VCaP (cell line): ENCODE measurements around the gene P3R3URF.

Experiments
- H3K27ac ChIP-seq: fragments of 450-650 bp; 2 replicates; pipeline ENCODE4 v1.5.1; 2017
- TF ChIP-seq, protein P1 (sequence below): fragments of 450-650 bp; conservative IDR thresholded peaks from 2 replicates; pipeline ENCODE4 v1.5.1; 2017; ENCODE audit warnings: mild to moderate bottlenecking, moderate library complexity

The P3R3URF gene

GRCh38 chr1:46193285-46193684 lies 17.0 kb upstream of the P3R3URF start:
- TF ChIP-seq, protein P1, sequence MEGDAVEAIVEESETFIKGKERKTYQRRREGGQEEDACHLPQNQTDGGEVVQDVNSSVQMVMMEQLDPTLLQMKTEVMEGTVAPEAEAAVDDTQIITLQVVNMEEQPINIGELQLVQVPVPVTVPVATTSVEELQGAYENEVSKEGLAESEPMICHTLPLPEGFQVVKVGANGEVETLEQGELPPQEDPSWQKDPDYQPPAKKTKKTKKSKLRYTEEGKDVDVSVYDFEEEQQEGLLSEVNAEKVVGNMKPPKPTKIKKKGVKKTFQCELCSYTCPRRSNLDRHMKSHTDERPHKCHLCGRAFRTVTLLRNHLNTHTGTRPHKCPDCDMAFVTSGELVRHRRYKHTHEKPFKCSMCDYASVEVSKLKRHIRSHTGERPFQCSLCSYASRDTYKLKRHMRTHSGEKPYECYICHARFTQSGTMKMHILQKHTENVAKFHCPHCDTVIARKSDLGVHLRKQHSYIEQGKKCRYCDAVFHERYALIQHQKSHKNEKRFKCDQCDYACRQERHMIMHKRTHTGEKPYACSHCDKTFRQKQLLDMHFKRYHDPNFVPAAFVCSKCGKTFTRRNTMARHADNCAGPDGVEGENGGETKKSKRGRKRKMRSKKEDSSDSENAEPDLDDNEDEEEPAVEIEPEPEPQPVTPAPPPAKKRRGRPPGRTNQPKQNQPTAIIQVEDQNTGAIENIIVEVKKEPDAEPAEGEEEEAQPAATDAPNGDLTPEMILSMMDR: no peak
- H3K27ac ChIP-seq: no peak overlapping the region

DNA sequence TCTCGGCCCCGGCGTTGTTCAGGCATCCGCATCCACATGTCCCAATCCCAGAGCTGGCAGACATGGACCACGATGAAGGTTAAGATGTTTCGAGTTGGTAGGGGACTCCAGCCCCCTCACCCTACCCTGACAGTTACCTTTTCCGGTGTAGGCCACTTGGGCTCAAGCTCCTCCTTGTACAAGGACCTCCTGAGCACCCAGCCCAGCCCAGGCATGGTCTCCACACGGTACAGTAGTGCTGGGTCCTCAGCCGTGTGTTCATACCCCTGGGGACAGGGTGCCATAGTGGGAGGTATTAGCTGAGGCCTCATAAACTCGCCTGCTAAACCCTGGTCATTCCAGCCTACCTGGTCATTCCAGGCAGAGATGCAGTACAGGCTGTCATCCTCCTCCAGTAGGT lies 15.9 kb upstream of the P3R3URF start:
- TF ChIP-seq, protein P1: no peak
- no peak overlapping the region for H3K27ac ChIP-seq

DNA sequence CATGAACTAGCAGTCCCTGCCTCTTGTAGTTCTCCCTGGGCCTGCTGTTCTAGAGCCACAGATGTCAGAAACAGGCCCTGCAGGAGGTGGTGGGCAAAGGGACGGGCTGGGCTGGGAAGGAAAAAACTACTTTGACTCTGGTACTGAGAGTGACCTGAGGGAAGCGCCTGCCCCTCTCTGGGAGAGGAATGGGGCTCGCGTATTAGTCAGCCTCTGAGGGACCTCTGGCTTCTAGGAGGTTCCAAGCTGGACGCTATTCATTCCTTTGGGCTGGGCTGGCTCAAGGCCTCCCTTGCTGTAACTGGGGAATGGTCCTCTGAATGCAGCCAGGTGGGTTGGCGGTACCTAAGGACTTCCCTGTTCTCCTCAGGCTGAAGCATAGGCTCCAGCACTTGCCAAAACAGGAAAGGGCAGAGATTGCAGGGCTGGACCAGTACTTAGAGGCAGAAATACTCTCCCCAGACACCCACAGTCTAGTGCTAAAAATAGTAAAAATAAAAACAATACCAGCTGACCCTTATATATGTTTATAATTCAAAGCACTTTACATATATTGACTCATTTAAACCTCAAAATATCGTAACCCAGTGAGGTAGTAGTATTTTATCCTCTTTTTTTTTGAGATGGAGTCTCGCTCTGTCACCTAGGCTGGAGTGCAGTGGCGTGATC lies 14.9 kb upstream of the P3R3URF start:
- H3K27ac ChIP-seq: no peak overlapping the region

DNA sequence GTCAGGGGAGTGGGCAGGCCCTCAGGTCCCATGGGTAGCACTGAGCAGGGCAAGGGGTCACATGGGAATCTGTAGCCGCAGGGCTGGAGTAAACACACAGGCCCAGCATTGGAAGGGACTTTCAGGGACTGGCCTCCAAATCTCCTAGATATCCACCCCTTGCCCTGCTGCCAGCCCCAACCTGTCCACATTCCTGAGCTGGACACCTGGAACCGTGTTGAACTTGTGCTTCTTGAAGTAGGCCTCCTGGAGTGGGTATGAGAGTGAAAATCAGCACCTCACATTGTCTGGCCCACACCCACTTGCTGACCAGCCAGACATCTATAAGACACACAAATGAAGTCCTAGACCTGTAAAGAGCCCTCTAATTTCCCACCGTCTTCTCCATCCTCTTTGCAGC lies 14.3 kb upstream of the P3R3URF start:
- TF ChIP-seq, protein P1: no peak
- H3K27ac ChIP-seq: no peak overlapping the region

More for the DNA sequence above, 14.9 kb upstream of the P3R3URF start:
- TF ChIP-seq, protein P1: no peak

- TF ChIP-seq, protein P1: no peak
- H3K27ac ChIP-seq: peak overlapping the region; percentile 47
These were observed 12.2 kb upstream of the P3R3URF start for GRCh38 chr1:46188295-46189030.

GRCh38 chr1:46187106-46187869 lies 11.0 kb upstream of the P3R3URF start:
- no peak overlapping the region for H3K27ac ChIP-seq
- TF ChIP-seq, protein P1: no peak

GRCh38 chr1:46186076-46186475 lies 9.8 kb upstream of the P3R3URF start:
- TF ChIP-seq, protein P1: no peak

More at GRCh38 chr1:46186076-46186475, 9.8 kb upstream of the P3R3URF start:
- peak overlapping the region; percentile 98 for H3K27ac ChIP-seq
